Measurements from ENCODE around the gene SCUBE3.

The SCUBE3 gene

DNA sequence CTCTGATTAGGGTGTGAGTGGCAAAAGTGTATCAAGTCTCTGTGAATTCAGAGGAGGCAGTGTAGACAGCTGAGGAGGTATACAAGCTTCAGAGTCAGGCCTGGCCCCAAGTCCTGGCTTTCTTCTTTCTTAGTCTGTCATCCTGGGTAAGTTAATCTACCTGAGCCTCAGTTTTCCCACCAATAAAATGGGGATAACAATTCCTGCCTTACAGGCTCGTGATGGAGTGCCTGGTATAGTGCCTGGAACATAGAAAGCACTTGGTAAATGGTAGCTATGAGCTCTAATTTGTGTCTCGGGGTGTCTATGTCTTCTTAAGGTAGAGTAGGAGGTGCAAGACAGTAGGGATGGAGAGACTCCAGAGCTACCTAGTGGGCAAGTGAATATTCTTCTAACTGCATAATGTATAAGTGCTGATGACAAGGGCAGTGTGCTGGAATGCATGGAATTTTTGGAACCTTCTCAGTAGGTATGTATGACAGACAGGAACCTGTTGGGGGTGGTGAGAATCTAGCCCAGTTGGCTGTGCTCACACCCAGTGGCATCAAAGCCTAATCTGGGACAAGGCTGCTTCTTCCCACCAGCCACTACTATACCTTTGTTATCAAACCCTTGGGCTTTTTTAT, 4.0 kb upstream of the SCUBE3 start:
- Histone ChIP-seq H3K4me3 (no peak overlapping the region), H3K27ac (no peak overlapping the region), H3K4me1 (peaks cover 3 to 20% (median 14%) of the 10 kb centered on the region in 4 donors), H3K27me3 (no peaks in the 10 kb centered on the region), H3K9me3 (no peaks in the 10 kb centered on the region), H3K36me3 (no peaks in the 10 kb centered on the region)
- TF ChIP-seq CTCF (IDR thresholded peaks at IDR 0.05), result no peak
- intact Hi-C loops (cut with DNase I; ENCODE audit: low total_unique reads), result loop anchor here (5.0 kb wide), 1 partner anchor 33 kb away; no protein-coding TSS in a partner anchor
- DNase-seq, result no peak

- no peaks in the 10 kb centered on the region for H3K36me3 ChIP-seq
- no peaks in the 10 kb centered on the region for H3K27me3 ChIP-seq
- DNase-seq, result no peak
- no peak for TF ChIP-seq CTCF (IDR thresholded peaks at IDR 0.05)
- peaks cover 3 to 47% (median 23%) of the 10 kb centered on the region in 4 donors for H3K4me1 ChIP-seq
- peak overlapping the region; percentile 88 to 89 for H3K27ac ChIP-seq
- no peaks in the 10 kb centered on the region for H3K9me3 ChIP-seq
- H3K4me3 ChIP-seq, result peak overlapping the region; percentile 59 to 90
- intact Hi-C loops (cut with DNase I; ENCODE audit: low total_unique reads), result no loop called here
Observed at GRCh38 chr6:35213298-35213791, 411 bp upstream of the SCUBE3 start.

DNA sequence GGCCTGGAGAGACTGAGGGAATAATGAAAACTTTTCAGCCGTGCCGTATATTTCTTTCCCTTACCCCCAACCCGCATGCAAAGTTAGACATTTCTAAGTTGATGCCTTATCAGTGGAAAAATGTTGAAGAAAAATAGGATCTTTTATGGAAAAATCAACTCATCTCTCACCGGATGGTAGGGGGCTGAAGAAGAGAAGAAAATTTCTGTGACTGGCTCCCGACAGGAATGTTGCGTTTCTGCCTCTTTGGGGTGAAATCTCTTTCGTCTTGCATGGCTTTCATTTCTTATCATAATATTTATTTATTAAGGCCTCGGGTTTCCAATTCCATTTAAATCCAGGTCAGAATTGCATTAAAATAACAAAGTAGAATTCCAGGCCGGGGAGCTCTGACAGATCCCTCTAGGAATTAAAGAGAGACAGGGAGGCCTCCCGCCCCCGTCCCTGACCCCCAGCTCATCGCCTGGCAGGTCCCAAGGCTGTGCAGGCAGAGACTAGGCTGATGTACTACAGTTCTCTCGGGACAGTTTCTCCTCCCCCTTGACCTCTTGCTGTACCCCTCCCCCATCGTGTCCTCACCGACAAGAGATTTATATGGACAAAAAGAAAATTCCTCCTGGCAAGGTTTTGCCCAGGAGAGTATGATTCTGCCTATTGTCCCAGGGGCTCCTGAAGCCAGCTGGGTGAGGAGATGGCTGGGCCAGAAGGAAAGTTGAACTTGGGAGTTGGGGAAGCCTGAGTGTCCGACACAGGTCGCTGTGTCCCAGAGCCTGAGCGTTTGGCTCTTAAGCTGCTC, 1.3 kb downstream of the SCUBE3 start:
- Histone ChIP-seq H3K4me3 (peak overlapping the region; percentile 59 to 90), H3K36me3 (no peaks in the 10 kb centered on the region), H3K27me3 (no peaks in the 10 kb centered on the region), H3K27ac (peak overlapping the region; percentile 88 to 89), H3K4me1 (peaks cover 3 to 60% (median 37%) of the 10 kb centered on the region in 4 donors), H3K9me3 (no peaks in the 10 kb centered on the region)
- no peak for TF ChIP-seq CTCF (IDR thresholded peaks at IDR 0.05)
- intact Hi-C loops (cut with DNase I; ENCODE audit: low total_unique reads), result no loop called here
- DNase-seq, result no peak

DNA sequence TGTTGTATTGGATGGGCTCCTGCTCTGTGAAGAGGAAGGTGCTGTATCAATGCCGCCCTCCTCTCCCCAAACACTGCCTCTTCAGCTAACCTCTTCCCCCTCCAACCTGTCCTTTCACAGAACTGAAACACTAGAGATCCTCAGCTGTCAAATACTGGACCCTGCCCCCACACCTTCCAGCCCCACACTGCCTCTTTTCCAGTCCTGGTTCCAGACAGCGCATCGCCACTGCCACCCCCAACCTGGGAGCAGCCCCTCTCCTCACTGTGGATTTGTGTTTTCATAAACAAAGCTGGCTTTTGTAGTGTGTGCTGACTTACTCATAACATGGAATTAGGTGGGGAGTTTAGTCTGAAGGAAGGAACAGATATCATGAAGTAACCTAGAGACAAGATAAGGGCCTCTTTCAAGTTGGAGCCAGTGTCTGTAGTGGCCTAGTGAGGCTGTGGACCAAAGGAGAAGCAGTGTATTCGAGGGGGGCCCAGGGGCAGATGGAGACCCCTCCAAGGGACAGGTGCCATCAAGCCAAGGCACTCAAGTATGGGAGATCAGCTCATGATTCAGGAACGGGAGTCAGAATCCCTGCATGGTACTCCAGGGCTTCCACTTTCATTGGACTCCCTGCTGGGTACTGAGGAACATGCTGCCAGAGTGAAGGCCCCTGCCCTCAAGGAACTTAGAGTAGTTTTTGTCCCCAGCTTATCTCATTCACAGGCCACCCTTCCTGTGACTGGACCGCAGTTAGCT, 2.1 kb downstream of the SCUBE3 start:
- intact Hi-C loops (cut with DNase I; ENCODE audit: low total_unique reads), result no loop called here
- no peaks in the 10 kb centered on the region for H3K27me3 ChIP-seq
- peak overlapping the region; percentile 88 to 89 for H3K27ac ChIP-seq
- no peaks in the 10 kb centered on the region for H3K9me3 ChIP-seq
- peak overlapping the region; percentile 59 to 90 for H3K4me3 ChIP-seq
- no peaks in the 10 kb centered on the region for H3K36me3 ChIP-seq
- no peak for TF ChIP-seq CTCF (IDR thresholded peaks at IDR 0.05)
- H3K4me1 ChIP-seq, result peaks cover 3 to 68% (median 40%) of the 10 kb centered on the region in 4 donors
- no peak for DNase-seq

- Histone ChIP-seq H3K27ac (peak overlapping the region; percentile 88 to 89), H3K4me3 (peak overlapping the region; percentile 59 to 90)
- no peak for DNase-seq
Observed at GRCh38 chr6:35216412-35216732, 2.6 kb downstream of the SCUBE3 start.

More at GRCh38 chr6:35216412-35216732, 2.6 kb downstream of the SCUBE3 start:
- no peaks in the 10 kb centered on the region for H3K27me3 ChIP-seq
- no peak for TF ChIP-seq CTCF (IDR thresholded peaks at IDR 0.05)
- peaks cover 3 to 73% (median 42%) of the 10 kb centered on the region in 4 donors for H3K4me1 ChIP-seq
- H3K9me3 ChIP-seq, result no peaks in the 10 kb centered on the region
- intact Hi-C loops (cut with DNase I; ENCODE audit: low total_unique reads), result no loop called here
- H3K36me3 ChIP-seq, result no peaks in the 10 kb centered on the region

Data from tibial artery (tissue), 4 donors.